SK-N-SH (cell line): ENCODE measurements around the gene ATP2B1. TPM values are rescaled to one million over a fixed set of nuclear protein-coding genes. Genes with fewer than 3 reads are reported as not detected.
"Not testable (repeated sequence)": the region's sequence is repeated elsewhere in the genome, so short reads cannot be mapped to it uniquely, and the experiment has no call there.

Experiments used
- CTCF ChIA-PET: fragments of 300-600, 350-600 bp; formaldehyde crosslinking; extraction: SDS; loops from one replicate; lab custom pipeline; 2021; lab: Yijun Ruan, JAX
- POLR2A ChIA-PET: fragments of 350-600 bp; sonication (Branson Sonifier 250); formaldehyde crosslinking; extraction: SDS; loops from one replicate; lab custom pipeline; 2020; ENCODE audit warnings: antibody characterized with exemption, inconsistent platforms; lab: Yijun Ruan, JAX
- DNase-seq: peaks from one replicate; pipeline ENCODE4 v3.0.0; 2012
- H2AFZ ChIP-seq: fragments of 200-600 bp; sonication (generic); 2 replicates; pipeline ENCODE4 v1.8.1; 2016; ENCODE audit warnings: antibody characterized with exemption, mild to moderate bottlenecking, low read depth
- H3F3A ChIP-seq: fragments of 200-600 bp; sonication (generic); replicated peaks from 2 replicates; pipeline ENCODE3; 2016; ENCODE audit warnings: antibody characterized with exemption, mild to moderate bottlenecking; ENCODE audit not compliant: insufficient read depth
- H3K27ac ChIP-seq, 2 experiments: fragments of 200-500 bp in 1 of 2; fragments of 200-600 bp in 1 of 2; sonication (Bioruptor generic) in 1 of 2; sonication (generic), shearing (Covaris generic) in 1 of 2; 2 replicates each; pipeline versions ENCODE4 v1.5.1 to v1.6.1; 2014 to 2016; ENCODE audit warnings: low read depth in 2 of 2, inconsistent platforms in 1 of 2, low read length in 1 of 2, mild to moderate bottlenecking in 1 of 2, mixed read lengths in 1 of 2
- H3K27me3 ChIP-seq: fragments of 200-600 bp; sonication (generic), shearing (Covaris generic); 2 replicates; pipeline ENCODE4 v1.6.1; 2016; ENCODE audit warnings: mixed run types; ENCODE audit not compliant: insufficient read depth
- H3K36me3 ChIP-seq, 2 experiments: fragments of 200-500 bp in 1 of 2; fragments of 200-600 bp in 1 of 2; sonication (Bioruptor generic) in 1 of 2; sonication (generic) in 1 of 2; replicated peaks in 1 of 2; 2 replicates each; pipeline versions ENCODE3 to v1.5.1; 2014 to 2016; ENCODE audit warnings: low read length in 1 of 2, mild to moderate bottlenecking in 1 of 2; ENCODE audit not compliant: insufficient read depth in 2 of 2, control insufficient read depth in 1 of 2
- H3K4me1 ChIP-seq, 2 experiments: fragments of 200-500 bp in 1 of 2; fragments of 200-600 bp in 1 of 2; sonication (Bioruptor generic) in 1 of 2; sonication (generic), shearing (Covaris generic) in 1 of 2; 2 replicates each; pipeline versions ENCODE4 v1.5.1 to v1.6.1; 2014 to 2016; ENCODE audit warnings: low read depth in 1 of 2, low read length in 1 of 2, mixed run types in 1 of 2; ENCODE audit not compliant: insufficient read depth in 2 of 2, control insufficient read depth in 1 of 2
- H3K4me2 ChIP-seq: fragments of 200-600 bp; sonication (generic), shearing (Covaris generic); 2 replicates; pipeline ENCODE4 v1.6.1; 2017; ENCODE audit warnings: mixed run types
- H3K4me3 ChIP-seq, 2 experiments: fragments of 200-500 bp in 1 of 2; fragments of 200-600 bp in 1 of 2; sonication (Bioruptor generic) in 1 of 2; sonication (generic), shearing (Covaris generic) in 1 of 2; 2 replicates each; pipeline versions ENCODE4 v1.5.1 to v1.8.1; 2014 to 2016; ENCODE audit warnings: low read depth in 2 of 2, inconsistent platforms in 1 of 2, low read length in 1 of 2, mild to moderate bottlenecking in 1 of 2, mixed read lengths in 1 of 2, moderate library complexity in 1 of 2
- H3K79me2 ChIP-seq: fragments of 200-600 bp; sonication (generic); 2 replicates; pipeline ENCODE4 v1.8.1; 2017; ENCODE audit warnings: mild to moderate bottlenecking; ENCODE audit not compliant: insufficient read depth
- H3K9ac ChIP-seq: fragments of 200-600 bp; sonication (generic); 2 replicates; pipeline ENCODE4 v1.6.1; 2017; ENCODE audit warnings: mixed run types
- H3K9me2 ChIP-seq: fragments of 200-600 bp; sonication (generic); 2 replicates; pipeline ENCODE4 v1.6.1; 2017; ENCODE audit warnings: mixed run types
- H3K9me3 ChIP-seq: fragments of 200-600 bp; sonication (generic); 2 replicates; pipeline ENCODE4 v1.6.1; 2017; ENCODE audit warnings: mixed run types, mild to moderate bottlenecking, moderate library complexity
- H4K20me1 ChIP-seq: fragments of 200-600 bp; sonication (generic); 2 replicates; pipeline ENCODE4 v1.6.1; 2017; ENCODE audit warnings: mild to moderate bottlenecking, mixed run types; ENCODE audit not compliant: insufficient read depth
- CHD2 ChIP-seq: fragments of 150-350 bp; IDR thresholded peaks from 2 replicates; pipeline ENCODE4 v1.6.1; 2018; ENCODE audit warnings: low read length; ENCODE audit not compliant: partially characterized antibody
- EZH2phosphoT487 ChIP-seq: fragments of 200-600 bp; sonication (generic); IDR thresholded peaks from 2 replicates; pipeline ENCODE4 v1.6.1; 2017; ENCODE audit warnings: low read depth, mixed run types, mild to moderate bottlenecking, antibody characterized with exemption, moderate library complexity, borderline replicate concordance
- FOSL2 ChIP-seq: IDR thresholded peaks from 2 replicates; pipeline ENCODE4 v1.4.0; 2012; ENCODE audit warnings: low read depth, mild to moderate bottlenecking, moderate library complexity, borderline replicate concordance
- MEF2A ChIP-seq: IDR thresholded peaks from 2 replicates; pipeline ENCODE4 v1.4.0; 2012; ENCODE audit warnings: low read depth, borderline replicate concordance
- NRF1 ChIP-seq: IDR thresholded peaks from 2 replicates; pipeline ENCODE4 v1.6.1; 2012; ENCODE audit warnings: low read depth, mild to moderate bottlenecking, low read length
- RXRA ChIP-seq: IDR thresholded peaks from 2 replicates; pipeline ENCODE4 v1.4.0; 2012; ENCODE audit warnings: low read depth, mild to moderate bottlenecking, borderline replicate concordance
- SIN3A ChIP-seq: IDR thresholded peaks from 2 replicates; pipeline ENCODE4 v1.6.1; 2012; ENCODE audit warnings: low read depth, mild to moderate bottlenecking, low read length, moderate library complexity, borderline replicate concordance
- TCF12 ChIP-seq: IDR thresholded peaks from 2 replicates; pipeline ENCODE4 v1.4.0; 2012
- TEAD4 ChIP-seq: IDR thresholded peaks from 2 replicates; pipeline ENCODE4 v1.4.0; 2012; ENCODE audit warnings: mild to moderate bottlenecking, borderline replicate concordance; ENCODE audit not compliant: insufficient read depth
- WGBS: methylation state at CpG from one replicate; pipeline ENCODE4 v1.1.6; 2017; ENCODE audit warnings: low lambda C conversion rate; 5-methylcytosine and 5-hydroxymethylcytosine counted together
- polyA plus RNA-seq, 3 experiments: library from polyadenylated mRNA; depleted of rRNA; stranded (reverse); fragments of >200 nt; gene quantifications; 2 replicates each; pipeline ENCODE4 v1.2.3, GENCODE V29; 2012
- TF ChIP-seq, protein P1 (sequence below): IDR thresholded peaks from 2 replicates; pipeline ENCODE4 v1.4.0; 2012; ENCODE audit warnings: low read depth, borderline replicate concordance
- TF ChIP-seq, protein P2 (sequence below): IDR thresholded peaks from 2 replicates; pipeline ENCODE4 v1.4.0; 2012; ENCODE audit warnings: low read depth, borderline replicate concordance
- TF ChIP-seq, protein P3 (sequence below): IDR thresholded peaks from 2 replicates; pipeline ENCODE4; 2012
- TF ChIP-seq, protein P4 (sequence below): fragments of 150-350 bp; IDR thresholded peaks from 2 replicates; pipeline ENCODE4 v1.6.1; 2016; ENCODE audit warnings: mild to moderate bottlenecking, low read depth, low read length

Gene ATP2B1
- polyA plus RNA-seq, 1 of the 3 experiments (the other 2 are of a cell fraction), result 4.3 TPM

DNA sequence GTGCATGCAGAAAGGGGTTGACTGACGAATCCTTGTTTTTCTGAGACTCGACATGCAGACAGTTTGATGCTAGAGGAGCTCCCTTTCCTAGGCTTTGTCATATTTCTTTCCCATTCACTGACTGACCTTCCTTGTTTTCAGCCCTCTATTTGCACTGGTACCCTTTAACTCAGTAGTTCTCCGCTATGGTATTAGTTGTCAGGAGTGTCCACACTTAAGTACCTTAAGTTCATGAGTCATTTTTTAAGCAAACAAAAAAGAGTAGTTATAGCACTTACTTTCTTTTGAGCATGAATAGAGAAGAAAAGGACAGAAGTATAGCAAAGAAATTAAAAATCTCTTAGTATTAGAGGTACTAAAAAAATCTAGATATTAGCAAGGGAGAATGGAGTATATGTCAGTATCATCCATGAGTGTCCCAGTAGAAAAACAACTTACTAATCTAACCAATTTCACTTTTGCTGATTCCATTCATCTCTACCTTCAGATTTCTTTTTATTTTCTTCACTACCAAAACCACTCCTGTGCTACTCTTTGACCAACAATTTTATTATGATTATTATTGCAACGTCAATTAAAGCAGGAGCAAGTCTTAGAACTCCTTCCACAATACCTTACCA lies 8.3 kb downstream of the ATP2B1 start:
- H3K9me2 ChIP-seq, result no peaks in the 10 kb centered on the region
- H3K79me2 ChIP-seq, result peaks cover 45% of the 10 kb centered on the region
- no peak overlapping the region for H3K9ac ChIP-seq
- H2AFZ ChIP-seq, result no peak overlapping the region
- no peak overlapping the region for H3K4me2 ChIP-seq
- H3K27me3 ChIP-seq, result no peaks in the 10 kb centered on the region
- no peaks in the 10 kb centered on the region for H3K36me3 ChIP-seq
- POLR2A ChIA-PET, result no interaction called here
- WGBS, result 90% methylated on average over 4 of the region's 4 CpGs
- CTCF ChIA-PET, result interaction anchor here (0.6 kb wide), 1 partner anchor 1394 kb away, joined by 3 read pairs; no protein-coding TSS in a partner anchor
- DNase-seq, result no peak
- no peak overlapping the region for H3K27ac ChIP-seq
- no peaks in the 10 kb centered on the region for H3K9me3 ChIP-seq
- peaks cover 2% of the 10 kb centered on the region for H3F3A ChIP-seq
- no peak overlapping the region for H3K4me3 ChIP-seq
- TF ChIP-seq CHD2 (no peak), EZH2phosphoT487 (no peak), TCF12 (no peak), NRF1 (no peak), RXRA (no peak), FOSL2 (no peak), MEF2A (no peak), SIN3A (no peak)
- TF ChIP-seq, protein P1, sequence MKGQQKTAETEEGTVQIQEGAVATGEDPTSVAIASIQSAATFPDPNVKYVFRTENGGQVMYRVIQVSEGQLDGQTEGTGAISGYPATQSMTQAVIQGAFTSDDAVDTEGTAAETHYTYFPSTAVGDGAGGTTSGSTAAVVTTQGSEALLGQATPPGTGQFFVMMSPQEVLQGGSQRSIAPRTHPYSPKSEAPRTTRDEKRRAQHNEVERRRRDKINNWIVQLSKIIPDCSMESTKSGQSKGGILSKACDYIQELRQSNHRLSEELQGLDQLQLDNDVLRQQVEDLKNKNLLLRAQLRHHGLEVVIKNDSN, result no peak
- TF ChIP-seq, protein P2, sequence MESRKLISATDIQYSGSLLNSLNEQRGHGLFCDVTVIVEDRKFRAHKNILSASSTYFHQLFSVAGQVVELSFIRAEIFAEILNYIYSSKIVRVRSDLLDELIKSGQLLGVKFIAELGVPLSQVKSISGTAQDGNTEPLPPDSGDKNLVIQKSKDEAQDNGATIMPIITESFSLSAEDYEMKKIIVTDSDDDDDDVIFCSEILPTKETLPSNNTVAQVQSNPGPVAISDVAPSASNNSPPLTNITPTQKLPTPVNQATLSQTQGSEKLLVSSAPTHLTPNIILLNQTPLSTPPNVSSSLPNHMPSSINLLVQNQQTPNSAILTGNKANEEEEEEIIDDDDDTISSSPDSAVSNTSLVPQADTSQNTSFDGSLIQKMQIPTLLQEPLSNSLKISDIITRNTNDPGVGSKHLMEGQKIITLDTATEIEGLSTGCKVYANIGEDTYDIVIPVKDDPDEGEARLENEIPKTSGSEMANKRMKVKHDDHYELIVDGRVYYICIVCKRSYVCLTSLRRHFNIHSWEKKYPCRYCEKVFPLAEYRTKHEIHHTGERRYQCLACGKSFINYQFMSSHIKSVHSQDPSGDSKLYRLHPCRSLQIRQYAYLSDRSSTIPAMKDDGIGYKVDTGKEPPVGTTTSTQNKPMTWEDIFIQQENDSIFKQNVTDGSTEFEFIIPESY, result no peak
- H4K20me1 ChIP-seq, result 0 out of 2 replicates have a peak, but pooled peaks cover under 1% of the 10 kb centered on the region
- H3K4me1 ChIP-seq, result no peaks in the 10 kb centered on the region; a peak in 1 of 4 replicates

GRCh38 chr12:89698607-89699006 lies 10.0 kb downstream of the ATP2B1 start:
- CTCF ChIA-PET, result no interaction called here

GRCh38 chr12:89697728-89698127 lies 10.9 kb downstream of the ATP2B1 start:
- H3K9me2 ChIP-seq, DNase-seq, H3F3A ChIP-seq, H3K4me3 ChIP-seq, H4K20me1 ChIP-seq, H3K27ac ChIP-seq, H3K4me1 ChIP-seq, H3K36me3 ChIP-seq, H3K27me3 ChIP-seq, H2AFZ ChIP-seq, H3K9ac ChIP-seq, H3K4me2 ChIP-seq, H3K9me3 ChIP-seq, POLR2A ChIA-PET: not testable (repeated sequence)
- WGBS, result 97% methylated on average over 10 of the region's 10 CpGs
- CTCF ChIA-PET, result interaction anchor here (1.3 kb wide), 1 partner anchor 11 kb away, joined by 4 read pairs; the partner anchor contains the start of gene ATP2B1
- peaks cover 27% of the 10 kb centered on the region for H3K79me2 ChIP-seq

More at GRCh38 chr12:89698607-89699006, 10.0 kb downstream of the ATP2B1 start:
- no peaks in the 10 kb centered on the region for H4K20me1 ChIP-seq
- H3K4me2 ChIP-seq, result no peak overlapping the region
- H3K36me3 ChIP-seq, result no peaks in the 10 kb centered on the region
- no peak overlapping the region for H3K27ac ChIP-seq
- no peaks in the 10 kb centered on the region for H3K9me3 ChIP-seq
- TF ChIP-seq MEF2A, result no peak
- TF ChIP-seq EZH2phosphoT487, result no peak
- no peak for TF ChIP-seq TEAD4
- TF ChIP-seq, protein P3, sequence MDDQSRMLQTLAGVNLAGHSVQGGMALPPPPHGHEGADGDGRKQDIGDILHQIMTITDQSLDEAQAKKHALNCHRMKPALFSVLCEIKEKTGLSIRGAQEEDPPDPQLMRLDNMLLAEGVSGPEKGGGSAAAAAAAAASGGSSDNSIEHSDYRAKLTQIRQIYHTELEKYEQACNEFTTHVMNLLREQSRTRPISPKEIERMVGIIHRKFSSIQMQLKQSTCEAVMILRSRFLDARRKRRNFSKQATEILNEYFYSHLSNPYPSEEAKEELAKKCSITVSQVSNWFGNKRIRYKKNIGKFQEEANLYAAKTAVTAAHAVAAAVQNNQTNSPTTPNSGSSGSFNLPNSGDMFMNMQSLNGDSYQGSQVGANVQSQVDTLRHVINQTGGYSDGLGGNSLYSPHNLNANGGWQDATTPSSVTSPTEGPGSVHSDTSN, result no peak
- TF ChIP-seq, protein P4, sequence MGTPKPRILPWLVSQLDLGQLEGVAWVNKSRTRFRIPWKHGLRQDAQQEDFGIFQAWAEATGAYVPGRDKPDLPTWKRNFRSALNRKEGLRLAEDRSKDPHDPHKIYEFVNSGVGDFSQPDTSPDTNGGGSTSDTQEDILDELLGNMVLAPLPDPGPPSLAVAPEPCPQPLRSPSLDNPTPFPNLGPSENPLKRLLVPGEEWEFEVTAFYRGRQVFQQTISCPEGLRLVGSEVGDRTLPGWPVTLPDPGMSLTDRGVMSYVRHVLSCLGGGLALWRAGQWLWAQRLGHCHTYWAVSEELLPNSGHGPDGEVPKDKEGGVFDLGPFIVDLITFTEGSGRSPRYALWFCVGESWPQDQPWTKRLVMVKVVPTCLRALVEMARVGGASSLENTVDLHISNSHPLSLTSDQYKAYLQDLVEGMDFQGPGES, result no peak
- H3K9me2 ChIP-seq, result no peaks in the 10 kb centered on the region
- H2AFZ ChIP-seq, result no peak overlapping the region
- H3K4me3 ChIP-seq, result no peak overlapping the region
- DNase-seq, result no peak
- POLR2A ChIA-PET, result no interaction called here
- H3F3A ChIP-seq, result no peaks in the 10 kb centered on the region
- peaks cover 35% of the 10 kb centered on the region for H3K79me2 ChIP-seq
- H3K4me1 ChIP-seq, result peaks cover 0 to 1% of the 10 kb centered on the region in 2 experiments; a peak in 1 of 4 replicates
- H3K9ac ChIP-seq, result no peak overlapping the region
- H3K27me3 ChIP-seq, result no peaks in the 10 kb centered on the region
- WGBS, result 78% methylated on average over 2 of the region's 2 CpGs
